ENCODE data around the gene SUB1. TPM values are rescaled to one million over a fixed set of nuclear protein-coding genes. Genes with fewer than 3 reads are reported as not detected.
A peak's percentile ranks its signal among the peaks of the same experiment; 100 is the strongest.

The SUB1 gene
- total and polyA plus RNA-seq, 8 donors, result 42.0 to 198 (median 119) TPM

GRCh38 chr5:32612134-32612888 lies 27.0 kb downstream of the SUB1 start:
- no peak for TF ChIP-seq CTCF (IDR thresholded peaks at IDR 0.05)
- no peak for TF ChIP-seq POLR2AphosphoS5 (IDR thresholded peaks at IDR 0.05)
- TF ChIP-seq EP300 (IDR thresholded peaks at IDR 0.05), result no peak
- TF ChIP-seq POLR2A (IDR thresholded peaks at IDR 0.05), result no peak
- intact Hi-C loops (cut with DNase I; ENCODE audit: low total_unique reads), result no loop called here
- peak in 1 of 2 donors; percentile 7 for DNase-seq

GRCh38 chr5:32613050-32613672 lies 27.8 kb downstream of the SUB1 start:
- intact Hi-C loops (cut with DNase I; ENCODE audit: low total_unique reads), result no loop called here
- peaks cover 0 to 17% (median 7%) of the 10 kb centered on the region in 4 donors for H3K4me1 ChIP-seq
- peak; percentile 87 to 92 for DNase-seq
- H3K27ac ChIP-seq, result no peak overlapping the region
- no peak overlapping the region for H3K4me3 ChIP-seq
- no peaks in the 10 kb centered on the region for H3K9me3 ChIP-seq
- 3 to 5% (median 4%) methylated on average over 10 of the region's 10 CpGs for WGBS, 5 donors
- no peaks in the 10 kb centered on the region for H3K27me3 ChIP-seq
- H3K36me3 ChIP-seq, result peaks cover 0 to under 1% (median under 1%) of the 10 kb centered on the region in 4 donors
- TF ChIP-seq POLR2AphosphoS5 (IDR thresholded peaks at IDR 0.05), result peak in 1 of 3 donors; percentile 54
- TF ChIP-seq CTCF (IDR thresholded peaks at IDR 0.05), result peak in 5 of 7 experiments; percentile 83 to 92 (median 88)
- no peak for TF ChIP-seq EP300 (IDR thresholded peaks at IDR 0.05)
- TF ChIP-seq POLR2A (IDR thresholded peaks at IDR 0.05), result no peak

More at GRCh38 chr5:32612134-32612888, 27.0 kb downstream of the SUB1 start:
- H3K27me3 ChIP-seq, result no peaks in the 10 kb centered on the region
- no peaks in the 10 kb centered on the region for H3K9me3 ChIP-seq
- H3K4me3 ChIP-seq, result no peak overlapping the region
- peaks cover 0 to 17% (median 7%) of the 10 kb centered on the region in 4 donors for H3K4me1 ChIP-seq
- no peak overlapping the region for H3K27ac ChIP-seq
- peaks cover 0 to 9% (median 8%) of the 10 kb centered on the region in 4 donors for H3K36me3 ChIP-seq
- WGBS, 5 donors, result 52 to 73% (median 64%) methylated on average over 10 of the region's 10 CpGs

DNA sequence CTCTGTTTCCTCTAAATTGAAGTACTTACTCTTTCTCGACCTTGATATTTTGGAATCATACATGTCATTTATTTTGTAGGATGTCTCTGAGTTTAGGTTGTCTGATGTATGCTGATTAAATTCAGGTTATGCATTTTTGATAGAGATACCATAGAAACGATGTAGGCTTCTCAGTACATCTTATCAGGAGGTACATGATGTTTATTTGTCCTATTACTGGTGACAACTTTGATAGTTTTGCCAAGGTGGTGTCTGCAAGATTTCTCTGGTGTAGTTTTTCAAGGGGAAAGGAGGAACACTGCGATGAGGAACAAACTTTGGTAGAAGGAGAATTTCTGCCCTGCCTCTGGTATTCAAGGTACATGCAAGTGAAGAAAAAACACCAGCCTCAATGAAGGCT lies 29.9 kb downstream of the SUB1 start:
- Histone ChIP-seq H3K4me3 (no peak overlapping the region), H3K9me3 (no peaks in the 10 kb centered on the region), H3K36me3 (no peaks in the 10 kb centered on the region), H3K27me3 (no peaks in the 10 kb centered on the region), H3K27ac (no peak overlapping the region), H3K4me1 (peaks cover 0 to 14% (median 5%) of the 10 kb centered on the region in 4 donors)
- DNase-seq, result no peak
- TF ChIP-seq CTCF (IDR thresholded peaks at IDR 0.05) (no peak), EP300 (IDR thresholded peaks at IDR 0.05) (no peak), POLR2A (IDR thresholded peaks at IDR 0.05) (no peak), POLR2AphosphoS5 (IDR thresholded peaks at IDR 0.05) (no peak)
- intact Hi-C loops (cut with DNase I; ENCODE audit: low total_unique reads), result no loop called here
- 36 to 50% (median 47%) methylated on average over 3 of the region's 3 CpGs for WGBS, 5 donors

DNA sequence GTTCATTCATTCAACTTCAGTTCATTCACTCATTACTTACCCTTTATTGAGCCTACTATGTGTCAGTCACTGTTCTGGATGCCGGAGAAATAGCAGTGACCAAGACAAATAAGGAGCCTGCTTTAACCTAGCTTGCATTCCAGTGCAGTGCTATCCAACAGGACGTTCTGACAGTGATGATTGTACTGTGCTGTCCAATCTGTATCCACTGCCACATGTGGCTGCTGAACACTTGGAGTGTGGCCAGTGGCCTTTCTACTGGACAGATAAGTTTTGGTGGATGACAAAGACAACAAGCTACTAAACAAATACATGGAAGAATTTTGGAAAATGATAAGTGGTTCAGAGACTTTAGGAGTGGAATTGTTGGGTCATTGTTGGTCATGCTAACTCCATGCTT lies 33.6 kb downstream of the SUB1 start:
- intact Hi-C loops (cut with DNase I; ENCODE audit: low total_unique reads), result no loop called here
- Histone ChIP-seq H3K36me3 (no peaks in the 10 kb centered on the region), H3K9me3 (no peaks in the 10 kb centered on the region), H3K4me1 (no peaks in the 10 kb centered on the region), H3K27me3 (no peaks in the 10 kb centered on the region), H3K27ac (no peak overlapping the region), H3K4me3 (no peak overlapping the region)
- 59 to 74% (median 69%) methylated on average over 2 of the region's 2 CpGs for WGBS, 5 donors
- TF ChIP-seq CTCF (IDR thresholded peaks at IDR 0.05), result no peak
- TF ChIP-seq EP300 (IDR thresholded peaks at IDR 0.05), result no peak
- TF ChIP-seq POLR2A (IDR thresholded peaks at IDR 0.05), result no peak
- TF ChIP-seq POLR2AphosphoS5 (IDR thresholded peaks at IDR 0.05), result no peak
- no peak for DNase-seq
